SK-N-SH treated with all-trans-retinoic acid at 6 μM for 48 hours (cell line): ENCODE measurements around the gene AFAP1.

Experiments used
- ATAC-seq: fragments of 200-7000 bp; cut with Tn5 transposase; 3 replicates; pipeline ENCODE4 v1.9.1; 2020; ENCODE audit warnings: mild to moderate bottlenecking, moderate library complexity
- ARNTL ChIP-seq: fragments of 450-650 bp; formaldehyde crosslinking; IDR thresholded peaks from 2 replicates; pipeline ENCODE4 v1.5.0; 2020; ENCODE audit warnings: low read depth, mild to moderate bottlenecking, moderate library complexity, borderline replicate concordance
- BACH2 ChIP-seq: fragments of 250-450 bp; sonication (Bioruptor Pico); IDR thresholded peaks from 2 replicates; pipeline ENCODE4 v1.9.0; 2021; ENCODE audit warnings: mild to moderate bottlenecking, borderline replicate concordance
- CSDC2 ChIP-seq: fragments of 250-450 bp; sonication (Bioruptor Pico); IDR thresholded peaks from 2 replicates; pipeline ENCODE4 v1.5.0; 2020; ENCODE audit warnings: mild to moderate bottlenecking, moderate library complexity
- ESRRG ChIP-seq: fragments of 250-450 bp; sonication (Bioruptor Pico); IDR thresholded peaks from 2 replicates; pipeline ENCODE4 v1.6.1; 2021; ENCODE audit warnings: mild to moderate bottlenecking
- GLIS3 ChIP-seq: fragments of 250-450 bp; sonication (Bioruptor Pico); IDR thresholded peaks from 2 replicates; pipeline ENCODE4 v1.5.0; 2020; ENCODE audit warnings: mild to moderate bottlenecking, moderate library complexity
- ISL1 ChIP-seq: fragments of 250-450 bp; sonication (Bioruptor Pico); IDR thresholded peaks from 2 replicates; pipeline ENCODE4 v2.1.2; 2022; ENCODE audit warnings: mild to moderate bottlenecking, moderate library complexity
- OSR1 ChIP-seq: fragments of 250-450 bp; sonication (Bioruptor Pico); IDR thresholded peaks from 2 replicates; pipeline ENCODE4 v1.8.0; 2022; ENCODE audit warnings: moderate library complexity, mild to moderate bottlenecking, inconsistent platforms
- PPARA ChIP-seq: fragments of 250-450 bp; sonication (Bioruptor Pico); IDR thresholded peaks from 2 replicates; pipeline ENCODE4 v1.5.0; 2020; ENCODE audit warnings: mild to moderate bottlenecking, borderline replicate concordance
- RARB ChIP-seq: fragments of 250-450 bp; sonication (Bioruptor Pico); IDR thresholded peaks from 2 replicates; pipeline ENCODE4 v1.8.0; 2021; ENCODE audit warnings: mild to moderate bottlenecking, moderate library complexity
- SNAI2 ChIP-seq: fragments of 250-450 bp; sonication (Bioruptor Pico); IDR thresholded peaks from 2 replicates; pipeline ENCODE4 v1.5.0; 2020; ENCODE audit warnings: mild to moderate bottlenecking, moderate library complexity
- TCF4 ChIP-seq: fragments of 250-450 bp; sonication (Bioruptor Pico); IDR thresholded peaks from 2 replicates; pipeline ENCODE4 v1.8.0; 2021; ENCODE audit warnings: mild to moderate bottlenecking, moderate library complexity, borderline replicate concordance
- TOX ChIP-seq: fragments of 250-450 bp; sonication (Bioruptor Pico); IDR thresholded peaks from 2 replicates; pipeline ENCODE4 v1.8.0; 2021; ENCODE audit warnings: mild to moderate bottlenecking, moderate library complexity, borderline replicate concordance
- ZC3H10 ChIP-seq: fragments of 250-450 bp; sonication (Bioruptor Pico); IDR thresholded peaks from 2 replicates; pipeline ENCODE4 v1.5.1; 2021; ENCODE audit warnings: mild to moderate bottlenecking, moderate library complexity
- ZFP3 ChIP-seq: fragments of 250-450 bp; sonication (Bioruptor Pico); IDR thresholded peaks from 2 replicates; pipeline ENCODE4 v1.5.0; 2020; ENCODE audit warnings: mild to moderate bottlenecking, moderate library complexity
- ZFP30 ChIP-seq: fragments of 450-650 bp; formaldehyde crosslinking; IDR thresholded peaks from 2 replicates; pipeline ENCODE4 v1.5.0; 2022; ENCODE audit warnings: mild to moderate bottlenecking, moderate library complexity
- ZNF565 ChIP-seq: fragments of 450-650 bp; formaldehyde crosslinking; conservative IDR thresholded peaks from 2 replicates; pipeline ENCODE4 v1.5.0; 2020; ENCODE audit warnings: low read depth, mild to moderate bottlenecking, moderate library complexity
- ZNF70 ChIP-seq: fragments of 450-650 bp; formaldehyde crosslinking; IDR thresholded peaks from 2 replicates; pipeline ENCODE4 v1.5.0; 2020; ENCODE audit warnings: mild to moderate bottlenecking, moderate library complexity
- ZNF8 ChIP-seq: fragments of 450-650 bp; formaldehyde crosslinking; IDR thresholded peaks from 2 replicates; pipeline ENCODE4 v1.5.0; 2020; ENCODE audit warnings: mild to moderate bottlenecking, moderate library complexity
- TF ChIP-seq, protein P1 (sequence below): fragments of 250-450 bp; sonication (Bioruptor Pico); IDR thresholded peaks from 2 replicates; pipeline ENCODE4 v1.5.0; 2020; ENCODE audit warnings: mild to moderate bottlenecking, moderate library complexity
- TF ChIP-seq, protein P2 (sequence below): fragments of 250-450 bp; sonication (Bioruptor Pico); IDR thresholded peaks from 2 replicates; pipeline ENCODE4 v1.8.0; 2021; ENCODE audit warnings: low read depth, mild to moderate bottlenecking, moderate library complexity, borderline replicate concordance
- TF ChIP-seq, protein P3 (sequence below): fragments of 250-450 bp; sonication (Bioruptor Pico); IDR thresholded peaks from 2 replicates; pipeline ENCODE4 v1.5.1; 2020; ENCODE audit warnings: low read depth, mild to moderate bottlenecking, moderate library complexity
- TF ChIP-seq, protein P4 (sequence below): fragments of 250-450 bp; sonication (Bioruptor Pico); IDR thresholded peaks from 2 replicates; pipeline ENCODE4 v1.8.0; 2020; ENCODE audit warnings: mild to moderate bottlenecking, moderate library complexity, borderline replicate concordance

Gene AFAP1, protein sequence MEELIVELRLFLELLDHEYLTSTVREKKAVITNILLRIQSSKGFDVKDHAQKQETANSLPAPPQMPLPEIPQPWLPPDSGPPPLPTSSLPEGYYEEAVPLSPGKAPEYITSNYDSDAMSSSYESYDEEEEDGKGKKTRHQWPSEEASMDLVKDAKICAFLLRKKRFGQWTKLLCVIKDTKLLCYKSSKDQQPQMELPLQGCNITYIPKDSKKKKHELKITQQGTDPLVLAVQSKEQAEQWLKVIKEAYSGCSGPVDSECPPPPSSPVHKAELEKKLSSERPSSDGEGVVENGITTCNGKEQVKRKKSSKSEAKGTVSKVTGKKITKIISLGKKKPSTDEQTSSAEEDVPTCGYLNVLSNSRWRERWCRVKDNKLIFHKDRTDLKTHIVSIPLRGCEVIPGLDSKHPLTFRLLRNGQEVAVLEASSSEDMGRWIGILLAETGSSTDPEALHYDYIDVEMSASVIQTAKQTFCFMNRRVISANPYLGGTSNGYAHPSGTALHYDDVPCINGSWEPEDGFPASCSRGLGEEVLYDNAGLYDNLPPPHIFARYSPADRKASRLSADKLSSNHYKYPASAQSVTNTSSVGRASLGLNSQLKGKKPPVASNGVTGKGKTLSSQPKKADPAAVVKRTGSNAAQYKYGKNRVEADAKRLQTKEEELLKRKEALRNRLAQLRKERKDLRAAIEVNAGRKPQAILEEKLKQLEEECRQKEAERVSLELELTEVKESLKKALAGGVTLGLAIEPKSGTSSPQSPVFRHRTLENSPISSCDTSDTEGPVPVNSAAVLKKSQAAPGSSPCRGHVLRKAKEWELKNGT

DNA sequence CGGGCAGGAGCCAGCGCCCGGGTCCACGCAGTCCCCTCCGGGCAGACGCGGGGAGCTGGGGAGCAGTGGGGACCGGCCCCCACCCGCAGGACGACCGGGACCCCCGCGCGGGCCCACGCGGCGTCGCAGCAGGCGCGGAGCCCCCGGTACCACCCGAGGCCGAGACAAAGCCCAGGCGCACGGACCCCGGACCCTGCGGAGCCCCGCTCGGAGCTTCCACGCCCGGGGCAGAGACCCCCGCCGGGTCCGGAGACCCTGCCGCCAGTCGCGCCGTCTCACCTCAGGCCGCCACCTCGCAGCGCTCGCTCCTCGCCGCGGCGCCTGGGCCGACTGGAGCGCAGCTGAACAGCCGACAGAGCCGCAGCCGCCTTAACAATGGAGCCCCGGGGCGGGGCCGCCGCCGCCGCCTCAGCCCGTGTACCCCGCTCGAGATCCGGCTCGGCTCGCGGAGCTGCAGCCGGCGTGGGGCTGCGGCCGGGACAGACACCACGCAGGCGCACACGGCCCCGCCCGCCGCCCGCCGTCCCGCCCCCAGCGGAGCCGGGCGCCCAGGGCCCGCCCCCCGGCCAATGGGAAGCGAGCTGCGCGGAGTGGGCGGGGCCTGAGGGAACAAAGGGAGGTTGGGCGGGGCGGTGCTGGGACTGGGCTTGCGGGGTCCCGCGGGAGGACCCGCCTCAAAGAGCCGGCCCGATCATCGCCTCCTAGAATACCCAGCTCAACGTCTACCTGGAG lies at the start of gene AFAP1:
AFAP1 (minus strand) TSS at position 485 of the 732 bp plus-strand sequence. CDS start 67,783 bp downstream, outside the sequence.
- TF ChIP-seq ZNF70 (0 out of 2 replicates have a peak, but pooled peaks have one; percentile 5), CSDC2 (CRISPR knock-in tag) (no peak)
- ATAC-seq = peak; percentile 78

DNA sequence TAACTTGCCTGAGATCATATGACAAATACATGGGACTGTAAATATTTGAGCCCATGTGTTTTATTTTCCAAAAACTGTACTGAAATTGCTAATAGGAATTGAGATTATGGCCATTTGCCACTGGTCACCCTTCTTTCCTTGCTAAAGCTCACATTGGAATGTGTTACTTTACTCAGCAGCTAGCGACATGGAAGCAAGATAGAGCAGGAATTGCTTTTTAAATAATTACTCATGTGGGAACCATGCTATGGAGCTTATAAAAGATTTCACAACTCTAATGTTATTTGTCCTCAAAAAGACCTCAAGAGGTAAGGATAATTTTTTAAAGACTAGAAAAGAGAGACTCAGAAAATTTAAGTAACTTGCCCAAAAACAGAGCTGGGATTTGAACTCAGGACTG lies 48.8 kb upstream of the AFAP1 start:
- TF ChIP-seq TOX (CRISPR knock-in tag) = no peak
- no peak for TF ChIP-seq TCF4 (CRISPR knock-in tag)
- TF ChIP-seq, protein P1, sequence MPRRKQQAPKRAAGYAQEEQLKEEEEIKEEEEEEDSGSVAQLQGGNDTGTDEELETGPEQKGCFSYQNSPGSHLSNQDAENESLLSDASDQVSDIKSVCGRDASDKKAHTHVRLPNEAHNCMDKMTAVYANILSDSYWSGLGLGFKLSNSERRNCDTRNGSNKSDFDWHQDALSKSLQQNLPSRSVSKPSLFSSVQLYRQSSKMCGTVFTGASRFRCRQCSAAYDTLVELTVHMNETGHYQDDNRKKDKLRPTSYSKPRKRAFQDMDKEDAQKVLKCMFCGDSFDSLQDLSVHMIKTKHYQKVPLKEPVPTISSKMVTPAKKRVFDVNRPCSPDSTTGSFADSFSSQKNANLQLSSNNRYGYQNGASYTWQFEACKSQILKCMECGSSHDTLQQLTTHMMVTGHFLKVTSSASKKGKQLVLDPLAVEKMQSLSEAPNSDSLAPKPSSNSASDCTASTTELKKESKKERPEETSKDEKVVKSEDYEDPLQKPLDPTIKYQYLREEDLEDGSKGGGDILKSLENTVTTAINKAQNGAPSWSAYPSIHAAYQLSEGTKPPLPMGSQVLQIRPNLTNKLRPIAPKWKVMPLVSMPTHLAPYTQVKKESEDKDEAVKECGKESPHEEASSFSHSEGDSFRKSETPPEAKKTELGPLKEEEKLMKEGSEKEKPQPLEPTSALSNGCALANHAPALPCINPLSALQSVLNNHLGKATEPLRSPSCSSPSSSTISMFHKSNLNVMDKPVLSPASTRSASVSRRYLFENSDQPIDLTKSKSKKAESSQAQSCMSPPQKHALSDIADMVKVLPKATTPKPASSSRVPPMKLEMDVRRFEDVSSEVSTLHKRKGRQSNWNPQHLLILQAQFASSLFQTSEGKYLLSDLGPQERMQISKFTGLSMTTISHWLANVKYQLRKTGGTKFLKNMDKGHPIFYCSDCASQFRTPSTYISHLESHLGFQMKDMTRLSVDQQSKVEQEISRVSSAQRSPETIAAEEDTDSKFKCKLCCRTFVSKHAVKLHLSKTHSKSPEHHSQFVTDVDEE (CRISPR knock-in tag) = no peak
- TF ChIP-seq ZFP30 (CRISPR knock-in tag) = no peak
- no peak for TF ChIP-seq SNAI2 (CRISPR knock-in tag)
- TF ChIP-seq ARNTL (CRISPR knock-in tag) = no peak
- TF ChIP-seq ZNF70 = no peak
- TF ChIP-seq ISL1 = no peak
- no peak for TF ChIP-seq ZFP3 (CRISPR knock-in tag)
- TF ChIP-seq ZNF565 (CRISPR knock-in tag) = no peak
- TF ChIP-seq BACH2 (CRISPR knock-in tag) = no peak
- no peak for TF ChIP-seq GLIS3
- TF ChIP-seq ESRRG (CRISPR knock-in tag) = no peak
- TF ChIP-seq OSR1 (CRISPR knock-in tag) = no peak
- no peak for TF ChIP-seq ZNF8 (CRISPR knock-in tag)
- no peak for TF ChIP-seq ZC3H10
- TF ChIP-seq, protein P2, sequence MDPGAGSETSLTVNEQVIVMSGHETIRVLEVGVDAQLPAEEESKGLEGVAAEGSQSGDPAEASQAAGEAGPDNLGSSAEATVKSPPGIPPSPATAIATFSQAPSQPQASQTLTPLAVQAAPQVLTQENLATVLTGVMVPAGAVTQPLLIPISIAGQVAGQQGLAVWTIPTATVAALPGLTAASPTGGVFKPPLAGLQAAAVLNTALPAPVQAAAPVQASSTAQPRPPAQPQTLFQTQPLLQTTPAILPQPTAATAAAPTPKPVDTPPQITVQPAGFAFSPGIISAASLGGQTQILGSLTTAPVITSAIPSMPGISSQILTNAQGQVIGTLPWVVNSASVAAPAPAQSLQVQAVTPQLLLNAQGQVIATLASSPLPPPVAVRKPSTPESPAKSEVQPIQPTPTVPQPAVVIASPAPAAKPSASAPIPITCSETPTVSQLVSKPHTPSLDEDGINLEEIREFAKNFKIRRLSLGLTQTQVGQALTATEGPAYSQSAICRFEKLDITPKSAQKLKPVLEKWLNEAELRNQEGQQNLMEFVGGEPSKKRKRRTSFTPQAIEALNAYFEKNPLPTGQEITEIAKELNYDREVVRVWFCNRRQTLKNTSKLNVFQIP (CRISPR knock-in tag) = no peak
- TF ChIP-seq PPARA (CRISPR knock-in tag) = no peak
- TF ChIP-seq CSDC2 (CRISPR knock-in tag) = no peak
- TF ChIP-seq, all 23 proteins: peak for 0
- no peak for ATAC-seq

DNA sequence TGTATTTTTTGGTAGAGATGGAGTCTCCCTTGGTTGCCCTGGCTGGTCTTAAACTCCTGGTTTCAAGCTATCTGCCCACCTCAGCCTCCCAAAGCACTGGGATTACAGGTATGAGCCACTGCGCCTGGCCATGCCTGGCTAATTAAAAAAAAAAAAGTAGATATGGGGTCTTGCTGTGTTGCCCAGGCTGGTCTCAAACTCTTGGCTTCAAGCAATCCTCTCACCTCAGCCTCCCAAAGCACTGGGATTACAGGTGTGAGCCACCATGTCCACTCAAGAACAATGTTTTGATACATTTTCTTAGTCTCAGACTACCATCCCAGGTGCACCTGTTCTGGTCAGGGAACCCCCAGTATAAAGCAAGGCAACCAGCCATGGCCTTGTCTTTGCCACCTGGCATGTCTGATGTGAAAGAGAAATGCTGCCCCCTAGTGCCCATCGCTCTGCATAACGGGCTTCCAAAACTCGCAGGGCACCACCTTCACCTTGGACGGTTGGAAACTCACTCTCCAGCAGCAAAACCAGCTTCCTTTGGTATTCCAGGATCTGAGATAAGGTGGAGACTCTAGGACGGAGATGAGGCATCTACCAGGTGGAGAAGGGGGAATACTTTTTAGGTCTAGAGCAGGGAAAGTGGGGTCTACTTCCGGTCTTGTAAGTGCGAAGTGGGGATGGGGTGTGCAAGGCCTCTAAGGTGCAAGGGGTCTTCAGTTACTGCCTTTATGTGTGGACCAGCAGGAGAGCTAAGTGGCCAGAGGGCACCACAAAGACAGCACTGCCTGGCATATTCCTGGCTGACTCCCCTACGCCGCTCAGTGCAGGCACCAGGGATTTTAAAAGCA lies 47.7 kb upstream of the AFAP1 start:
- no peak for TF ChIP-seq GLIS3
- TF ChIP-seq ZFP30 (CRISPR knock-in tag) = no peak
- TF ChIP-seq TCF4 (CRISPR knock-in tag) = no peak
- TF ChIP-seq ZNF70 = no peak
- TF ChIP-seq, protein P3, sequence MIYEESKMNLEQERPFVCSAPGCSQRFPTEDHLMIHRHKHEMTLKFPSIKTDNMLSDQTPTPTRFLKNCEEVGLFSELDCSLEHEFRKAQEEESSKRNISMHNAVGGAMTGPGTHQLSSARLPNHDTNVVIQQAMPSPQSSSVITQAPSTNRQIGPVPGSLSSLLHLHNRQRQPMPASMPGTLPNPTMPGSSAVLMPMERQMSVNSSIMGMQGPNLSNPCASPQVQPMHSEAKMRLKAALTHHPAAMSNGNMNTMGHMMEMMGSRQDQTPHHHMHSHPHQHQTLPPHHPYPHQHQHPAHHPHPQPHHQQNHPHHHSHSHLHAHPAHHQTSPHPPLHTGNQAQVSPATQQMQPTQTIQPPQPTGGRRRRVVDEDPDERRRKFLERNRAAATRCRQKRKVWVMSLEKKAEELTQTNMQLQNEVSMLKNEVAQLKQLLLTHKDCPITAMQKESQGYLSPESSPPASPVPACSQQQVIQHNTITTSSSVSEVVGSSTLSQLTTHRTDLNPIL (CRISPR knock-in tag) = no peak
- no peak for TF ChIP-seq ZFP3 (CRISPR knock-in tag)
- no peak for TF ChIP-seq ESRRG (CRISPR knock-in tag)
- no peak for TF ChIP-seq ISL1
- TF ChIP-seq RARB (CRISPR knock-in tag) = no peak
- TF ChIP-seq ZNF565 (CRISPR knock-in tag) = no peak
- TF ChIP-seq, protein P4, sequence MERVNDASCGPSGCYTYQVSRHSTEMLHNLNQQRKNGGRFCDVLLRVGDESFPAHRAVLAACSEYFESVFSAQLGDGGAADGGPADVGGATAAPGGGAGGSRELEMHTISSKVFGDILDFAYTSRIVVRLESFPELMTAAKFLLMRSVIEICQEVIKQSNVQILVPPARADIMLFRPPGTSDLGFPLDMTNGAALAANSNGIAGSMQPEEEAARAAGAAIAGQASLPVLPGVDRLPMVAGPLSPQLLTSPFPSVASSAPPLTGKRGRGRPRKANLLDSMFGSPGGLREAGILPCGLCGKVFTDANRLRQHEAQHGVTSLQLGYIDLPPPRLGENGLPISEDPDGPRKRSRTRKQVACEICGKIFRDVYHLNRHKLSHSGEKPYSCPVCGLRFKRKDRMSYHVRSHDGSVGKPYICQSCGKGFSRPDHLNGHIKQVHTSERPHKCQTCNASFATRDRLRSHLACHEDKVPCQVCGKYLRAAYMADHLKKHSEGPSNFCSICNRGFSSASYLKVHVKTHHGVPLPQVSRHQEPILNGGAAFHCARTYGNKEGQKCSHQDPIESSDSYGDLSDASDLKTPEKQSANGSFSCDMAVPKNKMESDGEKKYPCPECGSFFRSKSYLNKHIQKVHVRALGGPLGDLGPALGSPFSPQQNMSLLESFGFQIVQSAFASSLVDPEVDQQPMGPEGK = no peak
- TF ChIP-seq TOX (CRISPR knock-in tag) = no peak
- TF ChIP-seq PPARA (CRISPR knock-in tag) = no peak
- TF ChIP-seq CSDC2 (CRISPR knock-in tag) = no peak
- TF ChIP-seq BACH2 (CRISPR knock-in tag) = no peak
- TF ChIP-seq, all 23 proteins: peak for 0
- peak; percentile 94 for ATAC-seq
